GM18870 (cell line): Measurements from ENCODE around the gene GAB2.
A peak's percentile ranks its signal among the peaks of the same experiment; 100 is the strongest.
"Not testable (repeated sequence)": the region's sequence is repeated elsewhere in the genome, so short reads cannot be mapped to it uniquely, and the experiment has no call there.

ENCODE experiments used
- ATAC-seq: cut with Tn5 transposase; IDR thresholded peaks from one replicate; pipeline ENCODE4 v1.9.1; 2021; ENCODE audit warnings: moderate library complexity; ENCODE audit not compliant: unreplicated experiment

Gene GAB2

DNA sequence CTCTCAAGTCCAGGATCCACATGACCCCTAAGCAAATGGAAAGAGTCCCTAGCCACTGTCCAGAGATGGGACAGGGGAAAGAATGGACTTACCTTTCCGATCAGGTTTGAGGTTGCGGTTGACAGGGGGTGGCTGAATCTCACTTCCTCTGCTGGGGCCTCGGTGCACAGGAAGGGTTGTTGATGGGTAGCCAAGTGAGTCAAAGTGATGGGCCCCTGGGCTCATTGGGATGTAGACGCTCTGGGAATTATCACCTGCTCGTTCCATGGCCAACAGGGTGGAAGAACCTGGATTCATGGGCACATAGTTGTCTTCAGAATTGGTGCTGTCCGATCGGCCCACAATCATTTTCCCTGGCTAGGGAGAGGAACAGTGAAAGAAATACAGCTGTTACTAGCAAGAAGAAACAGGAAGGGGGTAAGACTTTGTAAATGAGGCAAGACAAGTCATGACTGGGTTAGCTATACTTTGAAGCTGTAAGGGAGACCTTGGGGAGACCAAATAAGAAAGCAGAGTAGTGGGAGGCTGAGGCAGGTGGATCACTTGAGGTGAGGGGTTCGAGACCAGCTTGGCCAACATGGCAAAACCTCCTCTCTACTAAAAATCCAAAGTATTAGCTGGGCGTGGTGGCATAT lies 194.2 kb downstream of the GAB2 start:
- ATAC-seq: peak; percentile 45

DNA sequence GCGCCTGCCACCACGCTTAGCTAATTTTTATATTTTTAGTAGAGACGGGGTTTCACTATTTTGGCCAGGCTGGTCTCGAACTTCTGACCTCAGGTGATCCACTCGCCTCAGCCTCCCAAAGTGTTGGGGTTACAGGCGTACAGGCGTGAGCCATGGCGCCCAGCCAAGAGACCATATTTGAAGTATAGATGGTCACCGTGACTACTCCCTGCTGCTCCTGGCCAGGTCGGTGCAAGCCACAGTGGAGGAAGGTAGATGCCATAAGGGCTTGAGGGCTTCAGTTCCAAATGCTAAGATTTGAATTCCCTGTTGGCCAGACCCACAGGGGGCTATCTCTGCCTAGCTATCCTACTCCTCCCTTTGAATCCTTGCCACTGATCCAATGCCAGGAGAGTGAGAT lies 194.9 kb downstream of the GAB2 start:
- not testable (repeated sequence) for ATAC-seq

DNA sequence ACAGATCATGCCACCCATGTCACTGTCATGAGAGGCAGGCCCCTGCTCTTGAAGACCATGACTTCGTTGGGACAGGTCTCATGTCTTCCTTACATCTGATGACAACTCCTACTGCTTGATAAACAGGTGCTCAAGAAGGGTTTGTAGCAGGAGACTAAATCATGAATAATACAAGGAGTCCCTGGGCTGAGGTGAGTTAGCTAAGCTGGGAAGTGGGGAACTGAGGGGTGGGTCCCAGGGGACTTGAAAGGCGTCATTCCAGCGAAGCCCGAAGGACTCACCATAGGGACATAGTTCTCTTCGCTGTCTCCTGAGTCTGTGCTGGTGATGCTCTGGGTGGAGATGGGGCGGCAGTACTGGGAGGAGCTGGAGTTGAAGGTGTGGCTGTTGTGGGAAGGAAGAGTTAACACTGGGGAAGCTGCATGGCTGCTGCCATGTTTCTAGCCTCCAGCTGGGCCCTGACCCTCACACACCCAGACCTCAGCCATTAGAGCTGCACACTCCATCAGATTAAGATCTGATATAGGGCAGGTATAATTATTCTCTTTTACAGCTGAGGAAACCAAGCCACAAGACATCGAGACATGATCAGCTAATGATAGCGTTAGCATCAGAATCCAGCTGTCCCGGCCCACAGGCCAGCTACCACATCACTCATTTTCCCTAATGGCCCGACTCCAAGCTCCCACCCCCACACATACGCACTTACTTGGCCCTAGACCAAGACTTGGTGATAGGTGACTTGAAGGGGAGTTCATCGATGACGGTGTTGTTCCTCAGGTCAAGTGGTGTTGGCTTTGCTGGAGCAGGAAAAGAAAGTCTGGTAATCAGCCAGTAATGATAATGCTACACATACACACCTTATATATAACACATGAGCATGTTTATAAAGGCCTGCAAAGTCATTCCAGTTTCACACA lies 196.0 kb downstream of the GAB2 start:
- ATAC-seq: no peak

DNA sequence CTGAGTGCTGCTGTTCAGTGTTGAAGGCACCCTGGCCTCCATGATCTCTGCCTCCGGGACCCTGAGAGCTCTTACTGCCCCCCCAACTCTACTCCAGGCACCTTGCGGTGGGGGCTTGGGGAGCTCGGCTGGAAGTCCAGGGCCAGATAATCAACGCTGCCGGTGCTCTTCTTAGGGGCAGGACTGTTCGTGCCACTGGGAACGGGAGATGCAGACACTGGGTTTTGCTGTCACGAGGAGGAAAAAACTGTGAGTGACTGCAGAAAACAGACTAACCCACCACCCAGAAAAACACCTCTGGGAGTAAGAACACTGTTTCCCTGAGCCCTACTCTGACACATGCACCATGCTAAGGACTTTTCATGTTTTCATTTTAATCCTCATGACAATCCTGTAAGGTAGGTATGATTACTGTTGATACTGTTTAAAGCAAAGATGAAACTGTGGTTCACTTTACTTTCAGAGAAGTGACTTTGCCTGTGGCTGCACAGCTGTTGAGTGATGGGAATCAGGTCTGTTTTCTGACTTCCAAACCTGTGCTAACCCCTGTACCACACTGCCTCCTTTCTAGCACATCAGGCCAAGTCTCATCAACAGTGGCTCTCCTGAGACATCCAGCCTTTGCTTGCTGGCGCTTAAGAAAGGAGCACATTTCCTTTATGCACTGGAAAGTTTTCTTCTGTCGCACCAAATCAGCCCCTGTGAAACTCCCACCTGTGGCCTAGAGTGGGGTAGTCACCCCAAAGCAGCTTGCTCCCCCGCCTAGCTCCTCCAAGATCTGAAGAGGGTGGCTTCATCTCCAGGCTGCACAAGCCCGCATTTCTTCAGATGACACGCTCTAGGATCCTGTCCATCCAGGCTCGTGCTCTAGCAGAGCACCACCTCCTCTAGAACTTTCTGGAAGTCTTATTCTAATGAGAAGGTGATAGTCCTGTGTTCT lies 197.1 kb downstream of the GAB2 start:
- ATAC-seq: no peak

DNA sequence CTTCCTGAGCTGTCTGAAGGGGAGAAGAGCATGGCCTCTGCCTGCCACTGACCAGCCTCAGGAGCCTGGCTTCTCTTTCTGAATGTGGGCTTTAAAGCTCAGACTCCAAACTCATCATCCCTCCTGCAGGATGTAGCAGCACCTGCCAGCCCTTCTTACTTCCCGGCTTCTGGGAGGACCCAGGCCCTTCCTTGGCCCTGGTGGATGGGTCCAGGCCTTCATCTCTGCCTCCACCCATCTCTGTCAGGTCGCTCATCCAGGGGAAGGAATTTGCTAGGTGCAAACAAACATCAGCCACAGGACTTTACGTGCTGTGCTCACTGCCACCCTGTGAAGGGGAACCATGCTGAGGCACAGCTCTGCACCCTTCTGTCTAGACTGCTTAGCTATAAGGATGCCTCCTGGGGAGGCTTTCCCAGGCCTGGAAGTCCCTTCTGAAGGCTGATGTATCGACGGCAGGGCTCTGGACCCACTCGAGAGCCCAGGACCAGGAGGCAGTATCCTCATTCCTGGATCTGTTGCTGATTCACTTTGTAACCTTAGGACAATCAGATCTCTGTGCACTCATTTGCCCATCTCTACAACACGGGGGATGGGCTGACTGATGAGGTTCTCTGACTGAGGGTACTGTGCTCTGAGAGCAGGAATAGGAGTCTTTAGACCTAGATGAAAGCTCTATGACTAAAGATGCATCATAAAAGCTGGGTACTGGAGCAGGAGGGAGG lies 198.0 kb downstream of the GAB2 start:
- ATAC-seq: no peak

DNA sequence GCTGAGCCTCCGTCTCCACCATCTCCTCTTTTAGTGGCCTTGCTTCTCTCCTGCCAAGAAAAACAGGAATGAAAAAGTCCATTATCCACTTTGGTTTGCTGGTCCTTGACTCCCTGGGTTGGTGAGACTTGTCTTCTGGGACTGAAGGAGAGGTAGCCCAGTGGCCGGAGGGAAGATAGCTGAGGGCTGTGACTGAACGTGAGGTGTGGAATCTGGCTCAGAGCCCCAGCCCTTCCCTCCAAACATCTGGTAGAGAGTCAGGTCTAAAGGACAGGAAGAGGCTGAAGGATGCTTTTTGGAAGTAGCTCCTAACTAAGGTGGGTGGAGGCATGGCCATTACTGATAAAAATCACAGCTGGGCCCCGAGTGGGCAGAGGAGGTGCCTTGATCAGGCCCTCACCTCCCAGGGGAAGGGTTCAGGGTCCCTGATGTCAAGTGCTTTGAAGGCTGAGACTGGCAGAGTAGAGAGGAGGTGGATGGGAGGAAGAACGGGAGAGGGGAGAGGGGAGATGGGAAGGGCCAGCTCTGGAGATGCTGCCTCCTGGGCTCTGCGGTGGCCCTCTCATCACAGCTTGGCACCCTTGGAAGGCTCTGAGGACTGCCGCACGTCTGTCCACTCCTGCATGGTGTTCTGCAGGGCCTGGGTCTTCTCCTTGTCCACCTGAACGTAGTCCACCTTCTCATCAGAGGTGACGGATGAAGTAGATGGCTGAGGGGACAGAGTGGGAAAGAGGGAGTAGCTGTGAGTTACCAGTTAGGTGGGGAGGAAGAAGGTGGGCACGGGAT lies 198.7 kb downstream of the GAB2 start:
- no peak for ATAC-seq

DNA sequence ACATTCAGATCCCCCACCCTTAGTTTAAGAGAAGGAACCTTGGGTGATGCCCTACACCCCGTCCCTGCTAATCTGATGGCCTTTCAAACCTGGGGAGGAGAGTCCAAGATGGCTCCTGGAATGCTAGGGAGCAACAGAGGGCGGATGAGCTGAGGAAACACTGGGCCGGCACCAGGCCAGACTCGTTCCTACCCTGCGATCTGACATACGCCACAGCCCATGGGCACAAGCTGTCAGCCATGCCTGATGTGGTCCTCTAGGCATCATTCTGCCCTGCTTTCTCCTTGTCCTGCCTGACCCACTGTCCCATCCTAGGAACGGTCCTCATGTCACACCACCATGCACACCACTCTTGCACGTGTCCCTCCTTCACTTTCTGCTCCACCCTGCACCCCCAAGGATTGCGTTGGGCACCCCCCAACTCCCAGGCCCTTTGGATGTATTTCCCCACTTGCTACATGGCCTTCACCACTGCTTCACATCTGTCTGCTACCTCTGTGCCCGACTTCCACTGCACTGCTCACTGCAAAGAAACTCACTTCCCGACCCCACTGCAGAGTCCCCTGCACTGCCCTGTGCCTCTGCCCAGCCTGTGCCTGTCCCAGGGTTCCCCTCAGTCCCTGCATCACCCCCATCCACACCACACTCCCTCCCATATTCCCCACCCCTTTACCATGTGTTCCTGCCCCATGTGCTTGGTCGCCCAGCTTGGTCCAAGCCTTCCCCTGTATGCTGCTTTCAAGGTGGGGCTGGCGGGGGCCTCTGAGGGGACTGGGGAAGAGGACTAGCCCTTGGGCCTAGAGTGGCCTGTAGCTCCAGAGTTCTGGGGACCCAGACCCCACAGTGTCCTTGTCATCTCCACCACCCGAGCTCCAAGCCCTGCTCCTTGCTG lies 199.7 kb downstream of the GAB2 start:
- ATAC-seq: no peak

DNA sequence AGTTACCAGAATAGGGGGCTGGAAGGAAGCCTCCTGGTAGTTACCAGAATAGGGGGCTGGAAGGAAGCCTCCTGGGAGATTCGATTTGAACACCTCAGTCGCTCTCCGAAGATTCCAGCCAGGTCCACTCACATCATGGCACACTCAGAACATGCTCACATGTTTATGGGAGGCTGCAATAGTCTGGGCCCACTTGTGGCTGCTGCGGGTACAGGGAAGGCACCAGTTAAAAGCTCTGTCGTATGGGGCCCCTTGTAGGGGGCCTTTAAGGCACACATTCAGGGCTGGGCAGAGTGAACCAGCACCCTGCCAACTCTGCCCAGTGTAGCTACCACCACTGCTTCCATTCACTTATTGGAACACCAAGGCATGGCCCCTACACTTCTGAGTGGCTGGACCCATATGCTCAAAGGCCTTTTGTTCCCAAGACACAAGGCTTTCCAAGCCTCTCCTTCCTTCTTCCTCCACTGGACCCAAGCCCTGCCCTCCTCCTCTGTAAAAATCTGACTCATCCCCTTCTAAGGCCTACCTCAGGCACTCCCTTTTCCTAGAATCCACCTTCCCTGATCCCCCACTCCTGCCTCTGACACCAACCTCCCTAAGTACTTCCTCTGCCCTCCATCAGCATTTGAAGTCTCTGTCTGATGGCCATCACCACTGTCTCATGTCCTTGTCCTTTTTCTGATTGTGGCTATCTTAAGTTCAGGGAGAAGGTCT lies 200.9 kb downstream of the GAB2 start:
- ATAC-seq: no peak

DNA sequence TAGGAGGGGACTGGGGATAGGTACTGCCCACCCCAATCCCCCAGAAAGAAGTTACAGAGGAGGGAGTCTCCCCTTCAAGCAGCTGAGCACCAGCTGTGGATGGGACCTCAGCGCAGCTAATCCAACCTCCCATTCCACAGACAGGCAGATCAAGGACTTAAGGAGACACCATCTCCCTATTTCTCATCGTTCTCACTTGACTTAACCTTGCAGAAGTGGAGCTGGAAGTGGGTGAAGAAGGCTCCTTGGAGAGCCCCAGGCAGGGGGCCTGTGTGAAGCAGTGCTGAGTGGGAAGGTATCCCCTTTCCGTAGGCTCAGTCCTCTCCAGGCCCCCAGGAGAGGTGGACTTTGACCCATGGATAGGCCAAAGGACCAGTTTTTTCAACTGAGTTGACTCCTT lies 201.6 kb downstream of the GAB2 start:
- ATAC-seq: no peak

DNA sequence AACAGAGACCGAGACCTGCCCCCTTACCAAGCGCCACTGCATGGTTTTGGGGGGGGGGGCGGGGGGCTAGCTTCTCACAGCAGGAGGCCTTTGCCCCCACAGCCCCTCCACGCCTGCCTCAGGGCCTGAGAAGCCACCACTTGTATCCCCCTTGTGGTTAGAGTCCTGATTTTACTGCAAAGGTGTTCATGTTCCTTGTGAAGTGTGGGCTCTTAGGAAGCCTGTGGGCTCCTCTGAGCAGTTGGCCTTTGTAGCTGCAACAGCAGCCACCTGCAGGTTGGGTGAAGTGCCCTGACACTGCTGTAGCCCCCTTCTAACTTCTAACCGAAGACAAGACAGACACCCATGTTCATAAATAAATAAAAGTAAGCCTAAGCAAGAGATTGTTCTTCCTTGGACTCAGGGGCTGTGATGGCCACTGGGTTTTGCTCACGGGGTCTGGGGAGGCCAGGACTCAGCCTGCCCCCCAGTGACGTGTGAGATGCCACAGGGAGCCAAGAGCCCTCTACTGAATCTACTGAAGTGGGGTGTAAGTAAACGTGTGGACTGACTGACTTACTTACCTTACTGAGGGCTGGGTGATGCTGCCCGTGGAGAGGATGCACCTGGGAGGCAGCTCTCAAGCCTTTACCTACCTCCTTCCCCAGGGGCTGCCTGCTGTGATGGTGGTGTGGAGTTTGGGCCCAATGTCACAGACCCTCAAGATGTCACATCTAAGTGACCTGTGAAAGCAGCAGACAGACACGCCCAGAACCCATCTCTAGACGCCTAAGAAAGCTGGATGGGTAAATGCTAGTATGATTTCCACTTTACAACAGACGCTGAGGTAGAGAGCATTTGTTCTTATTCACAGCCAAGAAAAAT lies 203.1 kb downstream of the GAB2 start:
- ATAC-seq: no peak

DNA sequence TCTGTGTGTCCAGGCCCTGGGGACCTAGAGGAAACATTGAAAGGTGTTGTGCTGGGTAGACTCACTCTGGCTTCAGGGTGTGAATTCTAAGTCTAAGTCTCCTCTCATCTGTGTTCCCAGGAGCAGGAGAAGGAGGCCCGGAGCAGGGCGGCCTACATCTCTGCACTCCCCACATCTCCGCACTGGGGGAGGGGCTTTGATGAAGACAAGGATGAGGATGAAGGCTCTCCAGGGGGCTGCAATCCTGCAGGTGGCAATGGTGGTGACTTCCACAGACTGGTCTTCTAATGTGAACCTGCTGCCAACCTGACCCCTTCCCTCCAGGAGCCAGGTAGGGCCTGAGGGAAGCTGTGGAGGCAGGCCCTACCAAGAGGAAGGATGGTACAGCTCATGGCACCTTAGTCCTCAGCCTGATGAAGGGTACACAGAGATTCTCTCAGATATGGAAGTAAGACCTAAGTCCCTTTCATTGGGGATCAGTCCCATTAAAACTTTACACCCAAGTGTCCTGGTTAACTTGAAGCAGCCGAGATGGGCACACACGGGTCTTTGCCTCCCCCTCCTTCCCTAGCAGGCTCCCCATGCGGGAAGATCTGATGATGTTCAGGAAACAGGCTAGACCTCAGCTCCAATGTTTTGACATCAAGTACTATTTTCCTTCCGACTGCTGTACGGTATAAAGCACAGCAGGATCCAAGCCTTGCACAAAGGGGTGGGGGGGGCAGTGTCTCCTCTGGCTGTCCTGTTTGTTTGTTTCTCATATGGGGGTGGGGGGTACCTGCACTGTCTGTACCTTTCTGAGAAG lies 203.9 kb downstream of the GAB2 start:
- no peak for ATAC-seq

DNA sequence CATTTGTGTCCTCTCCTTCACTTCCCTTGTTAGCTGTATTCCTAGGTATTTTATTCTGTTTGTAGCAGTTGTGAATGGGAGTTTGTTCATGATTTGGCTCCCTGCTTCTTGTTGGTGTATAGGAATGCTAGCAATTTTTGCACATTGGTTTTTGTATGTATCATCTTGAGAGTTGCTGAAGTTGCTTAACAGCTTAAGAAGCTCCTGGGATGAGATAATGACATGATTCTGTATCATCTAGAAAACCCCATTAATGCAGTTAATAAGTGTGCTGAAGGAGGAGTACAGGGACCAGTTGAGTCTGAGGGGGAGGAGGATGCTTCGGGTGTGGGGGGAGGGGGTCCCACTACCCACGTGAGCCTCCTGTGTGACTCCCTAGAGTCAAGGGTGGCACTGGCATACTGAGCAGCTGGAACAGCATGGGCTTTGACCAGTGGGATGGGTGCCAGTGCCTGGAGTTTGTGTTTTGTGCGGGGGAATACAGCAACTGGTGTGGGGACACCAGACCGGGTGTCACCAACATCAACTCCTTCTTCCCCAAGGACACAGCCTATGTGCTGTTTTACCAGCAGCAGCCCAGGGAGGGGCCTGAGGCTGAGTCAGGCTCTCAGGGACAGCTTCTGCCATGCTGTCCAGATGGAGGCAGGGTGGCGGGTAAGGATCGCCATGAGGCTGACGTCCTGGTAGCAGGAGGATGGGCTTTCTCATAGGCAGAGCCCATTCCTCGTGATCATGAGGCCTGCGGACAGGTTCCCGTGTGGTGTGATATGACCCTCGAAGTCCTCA lies 204.8 kb downstream of the GAB2 start:
- no peak for ATAC-seq

DNA sequence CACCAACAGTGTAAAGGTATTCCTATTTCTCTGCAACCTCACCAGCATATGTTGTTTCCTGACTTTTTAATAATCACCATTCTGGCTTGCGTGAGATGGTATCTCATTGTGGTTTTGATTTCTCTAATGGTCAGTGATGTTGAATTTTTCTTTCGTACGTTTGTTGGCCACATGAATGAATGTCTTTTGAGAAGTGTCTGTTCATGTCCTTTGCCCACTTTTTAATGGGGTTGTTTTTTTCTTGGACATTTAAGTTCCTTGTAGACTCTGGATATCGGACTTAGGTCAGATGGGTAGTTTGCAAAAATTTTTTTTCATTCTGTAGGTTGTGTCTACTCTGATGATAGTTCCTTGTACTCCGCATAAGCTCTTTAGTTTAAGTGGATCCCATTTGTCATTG lies 206.1 kb downstream of the GAB2 start:
- ATAC-seq: no peak

DNA sequence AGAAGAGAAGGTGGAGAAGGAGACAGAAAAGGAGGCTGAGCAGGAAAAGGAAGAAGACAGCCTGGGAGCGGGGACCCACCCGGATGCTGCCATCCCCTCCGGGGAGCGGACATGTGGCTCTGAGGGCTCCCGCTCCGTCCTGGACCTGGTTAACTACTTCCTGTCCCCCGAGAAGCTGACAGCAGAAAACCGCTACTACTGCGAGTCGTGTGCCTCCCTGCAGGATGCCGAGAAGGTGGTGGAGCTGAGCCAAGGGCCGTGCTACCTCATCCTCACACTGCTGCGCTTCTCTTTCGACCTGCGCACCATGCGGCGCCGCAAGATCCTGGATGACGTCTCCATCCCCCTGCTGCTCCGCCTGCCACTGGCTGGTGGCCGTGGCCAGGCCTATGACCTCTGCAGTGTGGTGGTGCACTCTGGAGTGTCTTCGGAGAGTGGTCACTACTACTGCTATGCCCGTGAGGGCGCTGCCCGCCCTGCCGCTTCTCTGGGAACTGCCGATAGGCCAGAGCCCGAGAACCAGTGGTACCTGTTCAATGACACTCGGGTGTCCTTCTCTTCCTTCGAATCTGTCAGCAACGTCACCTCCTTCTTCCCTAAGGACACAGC lies 207.5 kb downstream of the GAB2 start:
- no peak for ATAC-seq

DNA sequence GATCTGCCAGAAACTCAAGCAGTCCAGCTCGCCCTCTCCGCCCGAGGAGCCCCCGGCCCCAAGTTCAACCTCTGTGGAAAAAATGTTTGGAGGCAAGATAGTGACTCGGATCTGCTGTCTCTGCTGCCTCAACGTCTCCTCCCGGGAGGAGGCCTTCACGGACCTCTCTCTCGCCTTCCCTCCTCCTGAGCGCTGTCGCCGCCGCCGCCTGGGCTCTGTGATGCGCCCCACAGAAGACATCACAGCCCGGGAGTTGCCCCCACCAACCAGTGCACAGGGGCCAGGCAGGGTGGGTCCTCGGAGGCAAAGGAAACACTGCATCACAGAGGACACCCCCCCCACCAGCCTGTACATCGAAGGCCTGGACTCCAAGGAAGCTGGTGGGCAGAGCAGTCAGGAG lies 208.1 kb downstream of the GAB2 start:
- no peak for ATAC-seq
